Measurements from ENCODE around the gene DYRK2. TPM values are rescaled to one million over a fixed set of nuclear protein-coding genes. Genes with fewer than 3 reads are reported as not detected.
A peak's percentile ranks its signal among the peaks of the same experiment; 100 is the strongest.

Gene DYRK2
- total RNA-seq, 4 donors from 2014 or later = 17.2 to 41.9 (median 19.6) TPM

DNA sequence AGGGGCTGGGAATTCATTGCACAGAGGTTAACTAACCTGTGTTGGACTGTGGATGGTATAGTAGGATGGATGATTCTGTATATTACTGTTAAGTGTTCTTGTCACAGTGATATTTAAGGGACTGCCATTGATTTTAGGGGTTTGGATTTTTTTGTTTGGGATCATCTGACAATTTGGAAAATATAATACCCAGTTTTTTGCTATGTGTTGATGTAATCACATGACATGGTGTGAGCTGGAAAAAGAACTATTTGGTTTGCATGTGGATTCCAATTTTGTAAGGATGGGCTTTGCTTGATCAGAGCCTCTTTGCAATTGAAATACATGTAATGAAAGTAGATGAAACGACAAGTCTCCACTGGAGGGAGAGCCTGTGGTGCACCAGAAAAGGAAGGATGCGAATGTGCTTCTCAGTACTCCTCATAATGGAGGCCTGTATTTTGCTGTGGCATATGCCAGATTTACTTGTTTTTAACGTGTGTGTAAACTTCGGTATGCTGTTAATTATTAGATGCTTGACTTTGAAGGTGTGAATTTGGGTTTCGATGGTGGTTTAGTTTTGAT lies 2.7 kb downstream of the DYRK2 start:
- Histone ChIP-seq H3K27ac (peak overlapping the region in 1 of 3 donors; percentile 87), H3K4me1 (peaks cover 20 to 22% of the 10 kb centered on the region in 2 donors)

GRCh38 chr12:67655829-67656228 lies 7.3 kb downstream of the DYRK2 start:
- Histone ChIP-seq H3K27me3 (no peaks in the 10 kb centered on the region), H3K9me3 (no peaks in the 10 kb centered on the region), H3K4me1 (peaks cover 8% of the 10 kb centered on the region in 2 donors), H3K36me3 (peaks cover 15 to 16% of the 10 kb centered on the region in 2 donors), H3K4me3 (replicated peaks in 1 of 3) (no peak overlapping the region), H3K27ac (no peak overlapping the region)
- DNase-seq = no peak
- TF ChIP-seq, protein P1, sequence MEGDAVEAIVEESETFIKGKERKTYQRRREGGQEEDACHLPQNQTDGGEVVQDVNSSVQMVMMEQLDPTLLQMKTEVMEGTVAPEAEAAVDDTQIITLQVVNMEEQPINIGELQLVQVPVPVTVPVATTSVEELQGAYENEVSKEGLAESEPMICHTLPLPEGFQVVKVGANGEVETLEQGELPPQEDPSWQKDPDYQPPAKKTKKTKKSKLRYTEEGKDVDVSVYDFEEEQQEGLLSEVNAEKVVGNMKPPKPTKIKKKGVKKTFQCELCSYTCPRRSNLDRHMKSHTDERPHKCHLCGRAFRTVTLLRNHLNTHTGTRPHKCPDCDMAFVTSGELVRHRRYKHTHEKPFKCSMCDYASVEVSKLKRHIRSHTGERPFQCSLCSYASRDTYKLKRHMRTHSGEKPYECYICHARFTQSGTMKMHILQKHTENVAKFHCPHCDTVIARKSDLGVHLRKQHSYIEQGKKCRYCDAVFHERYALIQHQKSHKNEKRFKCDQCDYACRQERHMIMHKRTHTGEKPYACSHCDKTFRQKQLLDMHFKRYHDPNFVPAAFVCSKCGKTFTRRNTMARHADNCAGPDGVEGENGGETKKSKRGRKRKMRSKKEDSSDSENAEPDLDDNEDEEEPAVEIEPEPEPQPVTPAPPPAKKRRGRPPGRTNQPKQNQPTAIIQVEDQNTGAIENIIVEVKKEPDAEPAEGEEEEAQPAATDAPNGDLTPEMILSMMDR (IDR thresholded peaks at IDR 0.05) = no peak
- TF ChIP-seq POLR2A (IDR thresholded peaks at IDR 0.05) = no peak
- intact Hi-C loops (cut with DNase I) = no loop called here

More for the DNA sequence above, 2.7 kb downstream of the DYRK2 start:
- Histone ChIP-seq H3K36me3 (no peaks in the 10 kb centered on the region), H3K9me3 (no peaks in the 10 kb centered on the region), H3K4me3 (replicated peaks in 1 of 3) (no peak overlapping the region), H3K27me3 (no peaks in the 10 kb centered on the region)
- DNase-seq = no peak
- no peak for TF ChIP-seq POLR2A (IDR thresholded peaks at IDR 0.05)
- TF ChIP-seq, protein P1 (IDR thresholded peaks at IDR 0.05) = peak in 1 of 6 experiments; percentile 5
- intact Hi-C loops (cut with DNase I) = no loop called here
- WGBS, 2 donors = 48 to 65% methylated on average over 5 of the region's 5 CpGs

GRCh38 chr12:67656251-67656650 lies 7.7 kb downstream of the DYRK2 start:
- no peak overlapping the region for H3K4me3 ChIP-seq (replicated peaks in 1 of 3)
- WGBS, 2 donors = 72 to 89% methylated on average over 2 of the region's 2 CpGs
- H3K27ac ChIP-seq = no peak overlapping the region
- no peaks in the 10 kb centered on the region for H3K27me3 ChIP-seq
- DNase-seq = no peak
- H3K36me3 ChIP-seq = peaks cover 15 to 16% of the 10 kb centered on the region in 2 donors
- TF ChIP-seq, protein P1 (IDR thresholded peaks at IDR 0.05) = no peak
- TF ChIP-seq POLR2A (IDR thresholded peaks at IDR 0.05) = no peak
- H3K4me1 ChIP-seq = peaks cover 4 to 5% of the 10 kb centered on the region in 2 donors
- H3K9me3 ChIP-seq = no peaks in the 10 kb centered on the region
- intact Hi-C loops (cut with DNase I) = no loop called here

DNA sequence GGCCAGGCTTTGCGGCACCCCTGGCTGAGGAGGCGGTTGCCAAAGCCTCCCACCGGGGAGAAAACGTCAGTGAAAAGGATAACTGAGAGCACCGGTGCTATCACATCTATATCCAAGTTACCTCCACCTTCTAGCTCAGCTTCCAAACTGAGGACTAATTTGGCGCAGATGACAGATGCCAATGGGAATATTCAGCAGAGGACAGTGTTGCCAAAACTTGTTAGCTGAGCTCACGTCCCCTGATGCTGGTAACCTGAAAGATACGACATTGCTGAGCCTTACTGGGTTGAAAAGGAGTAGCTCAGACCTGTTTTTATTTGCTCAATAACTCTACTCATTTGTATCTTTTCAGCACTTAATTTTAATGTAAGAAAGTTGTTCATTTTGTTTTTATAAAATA lies 9.9 kb downstream of the DYRK2 start:
- DNase-seq = no peak
- Histone ChIP-seq H3K27ac (no peak overlapping the region), H3K4me1 (no peaks in the 10 kb centered on the region), H3K27me3 (no peaks in the 10 kb centered on the region), H3K4me3 (replicated peaks in 1 of 3) (no peak overlapping the region), H3K36me3 (peaks cover 15 to 16% of the 10 kb centered on the region in 2 donors), H3K9me3 (no peaks in the 10 kb centered on the region)
- TF ChIP-seq, protein P1 (IDR thresholded peaks at IDR 0.05) = no peak
- TF ChIP-seq POLR2A (IDR thresholded peaks at IDR 0.05) = no peak
- intact Hi-C loops (cut with DNase I) = no loop called here
- WGBS, 2 donors = 86 to 87% methylated on average over 8 of the region's 8 CpGs

GRCh38 chr12:67659292-67659691 lies 10.7 kb downstream of the DYRK2 start:
- DNase-seq = no peak
- intact Hi-C loops (cut with DNase I) = no loop called here
- no peak overlapping the region for H3K27ac ChIP-seq

More at GRCh38 chr12:67659292-67659691, 10.7 kb downstream of the DYRK2 start:
- WGBS, 2 donors = 74 to 75% methylated on average over 4 of the region's 4 CpGs
- TF ChIP-seq, protein P1 (IDR thresholded peaks at IDR 0.05) = no peak
- no peak for TF ChIP-seq POLR2A (IDR thresholded peaks at IDR 0.05)
- Histone ChIP-seq H3K36me3 (peaks cover 15 to 16% of the 10 kb centered on the region in 2 donors), H3K27me3 (no peaks in the 10 kb centered on the region), H3K4me3 (replicated peaks in 1 of 3) (no peak overlapping the region), H3K4me1 (no peaks in the 10 kb centered on the region), H3K9me3 (no peaks in the 10 kb centered on the region)
